ENCODE data around the gene SHB. TPM values are rescaled to one million over a fixed set of nuclear protein-coding genes. Genes with fewer than 3 reads are reported as not detected.

The SHB gene
- total RNA-seq, 2 experiments from 2014 or later, result 1.1 to 1.2 TPM

DNA sequence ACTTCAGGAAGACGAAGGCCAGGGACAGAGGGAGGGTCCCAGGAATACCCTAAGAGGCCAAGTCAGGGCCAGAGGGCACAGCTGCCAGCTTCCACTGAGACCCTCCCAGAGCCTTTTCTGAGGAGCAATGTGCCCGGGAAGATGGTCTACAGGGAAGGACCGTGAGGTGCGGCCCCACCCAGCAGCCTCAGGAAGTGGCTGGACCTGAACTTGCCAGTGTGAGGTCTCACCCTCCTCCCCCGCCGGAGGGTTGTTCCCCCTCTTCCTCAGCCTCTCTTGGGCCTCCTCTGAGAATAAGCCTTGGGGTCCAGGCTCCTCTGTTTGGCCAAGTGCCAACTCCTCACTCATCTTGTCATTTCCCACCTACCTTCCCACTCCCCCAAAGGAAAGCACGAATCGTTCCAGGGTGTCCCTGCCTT is 151.7 kb downstream of the SHB start:
- H3K27me3 Mint-ChIP-seq, result peaks cover 5% of the 10 kb centered on the region
- no peak for DNase-seq
- H3K4me1 ChIP-seq (ENCODE audit: insufficient read depth, low read length), result no peaks in the 10 kb centered on the region
- H3K27ac Mint-ChIP-seq, result no peak overlapping the region
- no peaks in the 10 kb centered on the region for H3K27me3 ChIP-seq (ENCODE audit: control insufficient read depth in 1 of 2, insufficient read depth in 2 of 2, low read length in 2 of 2)
- no peak overlapping the region for H3K4me3 ChIP-seq (ENCODE audit: low read length)
- ATAC-seq (ENCODE audit: poor library complexity), result no peak
- intact Hi-C loops (cut with DNase I, micrococcal nuclease), result no loop called here
- H3K36me3 ChIP-seq (ENCODE audit: insufficient read depth, low read length), result no peaks in the 10 kb centered on the region
- ChIA-PET CTCF (no interaction called here), POLR2A (no interaction called here)
- no peaks in the 10 kb centered on the region for H3K4me1 Mint-ChIP-seq (ENCODE audit: low read depth)
- no peaks in the 10 kb centered on the region for H3K9me3 ChIP-seq (ENCODE audit: control insufficient read depth in 1 of 2, insufficient read depth in 1 of 2, low read length in 2 of 2)
- no peaks in the 10 kb centered on the region for H3K9me3 Mint-ChIP-seq
- H3K36me3 Mint-ChIP-seq (ENCODE audit: low read depth), result no peaks in the 10 kb centered on the region
- no peak overlapping the region for H3K4me3 Mint-ChIP-seq
- TF ChIP-seq, protein P1, sequence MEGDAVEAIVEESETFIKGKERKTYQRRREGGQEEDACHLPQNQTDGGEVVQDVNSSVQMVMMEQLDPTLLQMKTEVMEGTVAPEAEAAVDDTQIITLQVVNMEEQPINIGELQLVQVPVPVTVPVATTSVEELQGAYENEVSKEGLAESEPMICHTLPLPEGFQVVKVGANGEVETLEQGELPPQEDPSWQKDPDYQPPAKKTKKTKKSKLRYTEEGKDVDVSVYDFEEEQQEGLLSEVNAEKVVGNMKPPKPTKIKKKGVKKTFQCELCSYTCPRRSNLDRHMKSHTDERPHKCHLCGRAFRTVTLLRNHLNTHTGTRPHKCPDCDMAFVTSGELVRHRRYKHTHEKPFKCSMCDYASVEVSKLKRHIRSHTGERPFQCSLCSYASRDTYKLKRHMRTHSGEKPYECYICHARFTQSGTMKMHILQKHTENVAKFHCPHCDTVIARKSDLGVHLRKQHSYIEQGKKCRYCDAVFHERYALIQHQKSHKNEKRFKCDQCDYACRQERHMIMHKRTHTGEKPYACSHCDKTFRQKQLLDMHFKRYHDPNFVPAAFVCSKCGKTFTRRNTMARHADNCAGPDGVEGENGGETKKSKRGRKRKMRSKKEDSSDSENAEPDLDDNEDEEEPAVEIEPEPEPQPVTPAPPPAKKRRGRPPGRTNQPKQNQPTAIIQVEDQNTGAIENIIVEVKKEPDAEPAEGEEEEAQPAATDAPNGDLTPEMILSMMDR (IDR thresholded peaks at IDR 0.05), result no peak
- no peak overlapping the region for H3K27ac ChIP-seq (ENCODE audit: low read depth in 1 of 2, low read length in 2 of 2)

DNA sequence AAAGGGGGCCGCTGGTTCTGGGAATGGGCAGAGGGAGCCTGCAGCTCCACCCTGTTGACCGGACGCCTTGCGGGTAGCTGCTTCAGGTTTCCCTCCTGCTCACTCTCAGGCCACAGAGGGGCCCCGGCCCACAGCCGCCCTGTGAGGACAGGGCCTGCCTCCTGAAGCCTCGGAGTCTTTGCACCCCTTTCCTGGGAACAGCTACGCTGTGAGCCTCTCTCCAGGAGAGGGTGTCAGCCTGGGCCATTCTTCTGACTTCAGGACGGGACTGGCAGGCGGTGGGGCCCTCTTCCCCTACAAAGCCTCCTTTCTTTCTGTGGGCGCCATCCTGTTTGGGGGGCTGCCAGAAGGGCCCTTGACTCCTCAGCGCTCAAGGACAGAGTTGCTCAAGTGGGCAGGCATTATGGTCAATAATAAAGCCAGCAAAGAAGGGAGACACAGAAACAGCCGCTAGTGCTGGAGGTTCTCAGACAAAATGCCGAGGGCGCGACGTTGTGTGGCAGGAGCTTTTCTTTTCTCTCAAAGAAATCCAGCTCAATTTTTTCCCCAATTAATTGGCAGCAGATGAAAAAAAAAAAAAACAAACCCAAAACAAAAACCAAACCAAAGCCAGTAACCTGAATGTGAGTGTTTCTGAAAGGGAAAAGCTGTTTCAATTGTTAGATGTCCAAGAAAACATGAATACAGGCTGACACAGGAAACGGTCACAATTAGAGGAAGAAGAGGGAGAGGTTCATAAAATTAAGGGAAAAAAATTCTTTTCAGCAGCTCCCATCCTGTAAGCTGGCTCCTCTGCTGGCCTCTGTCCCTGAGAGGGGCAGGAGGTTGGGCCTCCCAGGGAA is 152.3 kb downstream of the SHB start:
- H3K36me3 Mint-ChIP-seq (ENCODE audit: low read depth), result no peaks in the 10 kb centered on the region
- H3K27ac Mint-ChIP-seq, result no peak overlapping the region
- POLR2A ChIA-PET, result no interaction called here
- H3K4me1 Mint-ChIP-seq (ENCODE audit: low read depth), result no peaks in the 10 kb centered on the region
- no peak overlapping the region for H3K4me3 Mint-ChIP-seq
- H3K4me1 ChIP-seq (ENCODE audit: insufficient read depth, low read length), result no peaks in the 10 kb centered on the region
- no peak overlapping the region for H3K4me3 ChIP-seq (ENCODE audit: low read length)
- no peaks in the 10 kb centered on the region for H3K9me3 Mint-ChIP-seq
- intact Hi-C loops (cut with DNase I, micrococcal nuclease), result no loop called here
- H3K27me3 ChIP-seq (ENCODE audit: control insufficient read depth in 1 of 2, insufficient read depth in 2 of 2, low read length in 2 of 2), result no peaks in the 10 kb centered on the region
- no peaks in the 10 kb centered on the region for H3K36me3 ChIP-seq (ENCODE audit: insufficient read depth, low read length)
- no peaks in the 10 kb centered on the region for H3K9me3 ChIP-seq (ENCODE audit: control insufficient read depth in 1 of 2, insufficient read depth in 1 of 2, low read length in 2 of 2)
- CTCF ChIA-PET, result no interaction called here
- ATAC-seq (ENCODE audit: poor library complexity), result no peak
- no peak overlapping the region for H3K27ac ChIP-seq (ENCODE audit: low read depth in 1 of 2, low read length in 2 of 2)
- H3K27me3 Mint-ChIP-seq, result peaks cover 5% of the 10 kb centered on the region
- TF ChIP-seq, protein P1 (IDR thresholded peaks at IDR 0.05), result no peak
- no peak for DNase-seq

DNA sequence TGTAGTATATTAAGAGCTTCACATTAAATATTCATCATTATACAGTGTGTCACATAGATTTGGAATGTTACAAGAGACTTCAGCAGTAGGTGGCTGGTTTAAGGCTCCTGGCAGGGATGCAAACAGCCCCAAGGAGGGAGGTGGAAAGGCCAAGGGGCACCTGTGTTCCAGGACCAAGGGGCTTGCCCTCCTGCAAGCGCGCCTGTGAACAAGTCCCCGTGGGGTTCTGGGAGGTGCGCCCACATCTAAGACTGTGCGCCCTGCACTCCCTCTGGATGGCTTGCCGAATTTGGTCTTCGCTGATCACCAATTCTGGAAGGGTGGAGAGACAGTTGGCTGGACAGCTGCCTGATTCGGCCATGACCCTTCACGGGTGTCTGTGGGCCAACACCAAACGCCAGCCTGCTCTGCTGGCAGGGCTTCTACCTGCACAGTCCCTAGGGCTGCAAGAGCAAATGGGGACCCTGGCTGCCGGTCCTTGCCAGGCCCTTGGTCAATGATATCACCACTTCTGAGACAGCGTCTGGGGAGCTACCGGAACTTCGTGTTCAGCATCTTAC is 153.0 kb downstream of the SHB start:
- Histone ChIP-seq H3K27me3 (ENCODE audit: control insufficient read depth in 1 of 2, insufficient read depth in 2 of 2, low read length in 2 of 2) (no peaks in the 10 kb centered on the region), H3K9me3 (ENCODE audit: control insufficient read depth in 1 of 2, insufficient read depth in 1 of 2, low read length in 2 of 2) (no peaks in the 10 kb centered on the region), H3K4me1 (ENCODE audit: insufficient read depth, low read length) (no peaks in the 10 kb centered on the region), H3K36me3 (ENCODE audit: insufficient read depth, low read length) (no peaks in the 10 kb centered on the region), H3K4me3 (ENCODE audit: low read length) (no peak overlapping the region), H3K27ac (ENCODE audit: low read depth in 1 of 2, low read length in 2 of 2) (no peak overlapping the region)
- ChIA-PET POLR2A (no interaction called here), CTCF (no interaction called here)
- TF ChIP-seq, protein P1 (IDR thresholded peaks at IDR 0.05), result no peak
- intact Hi-C loops (cut with DNase I, micrococcal nuclease), result no loop called here
- H3K4me3 Mint-ChIP-seq, result no peak overlapping the region
- no peak overlapping the region for H3K27ac Mint-ChIP-seq
- no peaks in the 10 kb centered on the region for H3K4me1 Mint-ChIP-seq (ENCODE audit: low read depth)
- H3K9me3 Mint-ChIP-seq, result no peaks in the 10 kb centered on the region
- no peak for ATAC-seq (ENCODE audit: poor library complexity)
- H3K36me3 Mint-ChIP-seq (ENCODE audit: low read depth), result no peaks in the 10 kb centered on the region
- DNase-seq, result no peak
- H3K27me3 Mint-ChIP-seq, result peaks cover 5% of the 10 kb centered on the region
